Panc1 (cell line): ENCODE measurements around the gene CCNJL. TPM values are rescaled to one million over a fixed set of nuclear protein-coding genes. Genes with fewer than 3 reads are reported as not detected.

Source experiments
- ATAC-seq: fragments of 200-7000 bp; cut with Tn5 transposase; 2 replicates; pipeline ENCODE4 v1.9.1; 2020; ENCODE audit warnings: mild to moderate bottlenecking, moderate library complexity
- BruUV-seq: library from RNA; stranded (reverse); fragments of 400-500 nt; replicated peaks from 2 replicates; lab custom pipeline; 2021; lab: Mats Ljungman, UMichigan
- CTCF ChIA-PET: fragments of 300-600 bp; sonication (Branson Sonifier 250); formaldehyde crosslinking; loops from one replicate; lab custom pipeline; 2022; ENCODE audit warnings: antibody characterized with exemption; lab: Charles Lee
- POLR2A ChIA-PET: fragments of 300-600 bp; sonication (Branson Sonifier 250); formaldehyde crosslinking; loops from one replicate; lab custom pipeline; 2022; ENCODE audit warnings: antibody characterized with exemption; lab: Charles Lee
- DNase-seq: peaks from one replicate; pipeline ENCODE4 v3.0.0-alpha.2; 2010; ENCODE audit warnings: low read depth, low spot score
- H3K27ac ChIP-seq: 2 replicates; pipeline ENCODE4 v1.5.1; 2011; ENCODE audit warnings: mild to moderate bottlenecking, low read length, inconsistent platforms
- H3K27me3 ChIP-seq: fragments of 200-500 bp; sonication (Bioruptor generic); 2 replicates; pipeline ENCODE4 v1.6.0; 2014; ENCODE audit warnings: low read length, inconsistent platforms; ENCODE audit not compliant: control insufficient read depth, insufficient read depth
- H3K36me3 ChIP-seq: fragments of 200-500 bp; sonication (Bioruptor generic); 2 replicates; pipeline ENCODE4 v1.5.1; 2014; ENCODE audit warnings: inconsistent platforms, mild to moderate bottlenecking, low read length, moderate library complexity; ENCODE audit not compliant: control insufficient read depth, insufficient read depth
- H3K4me1 ChIP-seq: 2 replicates; pipeline ENCODE4 v1.5.1; 2011; ENCODE audit warnings: inconsistent platforms, mild to moderate bottlenecking, low read length, moderate library complexity; ENCODE audit not compliant: control insufficient read depth, insufficient read depth
- H3K4me3 ChIP-seq, 2 experiments: 2 replicates each; pipeline ENCODE4 v1.5.1; 2011 to 2012; ENCODE audit warnings: low read depth in 2 of 2, low read length in 2 of 2, mild to moderate bottlenecking in 2 of 2, inconsistent platforms in 1 of 2, moderate library complexity in 1 of 2
- H3K9me3 ChIP-seq: fragments of 200-500 bp; sonication (Bioruptor generic); 2 replicates; pipeline ENCODE4 v1.5.1; 2014; ENCODE audit warnings: low read depth, mild to moderate bottlenecking, inconsistent platforms, low read length, moderate library complexity; ENCODE audit not compliant: control insufficient read depth, insufficient read depth
- POLR2AphosphoS5 ChIP-seq: IDR thresholded peaks from 2 replicates; pipeline ENCODE4 v1.6.1; 2012; ENCODE audit warnings: mild to moderate bottlenecking, low read depth, low read length, moderate library complexity
- SIN3A ChIP-seq: IDR thresholded peaks from 2 replicates; pipeline ENCODE4 v1.6.1; 2012; ENCODE audit warnings: low read depth, mild to moderate bottlenecking, low read length, moderate library complexity, borderline replicate concordance; ENCODE audit not compliant: insufficient read depth
- TCF7L2 ChIP-seq: IDR thresholded peaks from 2 replicates; pipeline ENCODE4 v1.6.1; 2011; ENCODE audit warnings: mild to moderate bottlenecking, low read depth, low read length, inconsistent platforms
- in situ Hi-C: cut with HindIII; loops from 2 replicates; pipeline ENCODE4 v1.10.0; 2016; ENCODE audit warnings: low sequenced_read_pairs, low pct_unique_long_range_greater_than_20kb
- intact Hi-C: fragments of 100-400 bp; cut with micrococcal nuclease; formaldehyde crosslinking; loops from one replicate; pipeline ENCODE4 v1.10.0; 2022; ENCODE audit not compliant: unreplicated experiment
- total RNA-seq: library from RNA; stranded (reverse); gene quantifications from one replicate; pipeline ENCODE4 v1.2.1, GENCODE V29; 2021; ENCODE audit not compliant: unreplicated experiment
- TF ChIP-seq, protein P1 (sequence below), 2 experiments: IDR thresholded peaks; 2 replicates each; pipeline ENCODE4 v1.6.1; 2011 to 2012; ENCODE audit warnings: low read depth in 2 of 2, control low read depth in 1 of 2, low read length in 1 of 2, mild to moderate bottlenecking in 1 of 2, moderate library complexity in 1 of 2; ENCODE audit not compliant: insufficient read depth in 1 of 2
- TF ChIP-seq, protein P2 (sequence below): fragments of 450-650 bp; IDR thresholded peaks from 2 replicates; pipeline ENCODE4 v1.5.1; 2017; ENCODE audit warnings: mild to moderate bottlenecking

CCNJL gene
- total RNA-seq, 1 experiment from 2014 or later = 35.0 TPM

DNA sequence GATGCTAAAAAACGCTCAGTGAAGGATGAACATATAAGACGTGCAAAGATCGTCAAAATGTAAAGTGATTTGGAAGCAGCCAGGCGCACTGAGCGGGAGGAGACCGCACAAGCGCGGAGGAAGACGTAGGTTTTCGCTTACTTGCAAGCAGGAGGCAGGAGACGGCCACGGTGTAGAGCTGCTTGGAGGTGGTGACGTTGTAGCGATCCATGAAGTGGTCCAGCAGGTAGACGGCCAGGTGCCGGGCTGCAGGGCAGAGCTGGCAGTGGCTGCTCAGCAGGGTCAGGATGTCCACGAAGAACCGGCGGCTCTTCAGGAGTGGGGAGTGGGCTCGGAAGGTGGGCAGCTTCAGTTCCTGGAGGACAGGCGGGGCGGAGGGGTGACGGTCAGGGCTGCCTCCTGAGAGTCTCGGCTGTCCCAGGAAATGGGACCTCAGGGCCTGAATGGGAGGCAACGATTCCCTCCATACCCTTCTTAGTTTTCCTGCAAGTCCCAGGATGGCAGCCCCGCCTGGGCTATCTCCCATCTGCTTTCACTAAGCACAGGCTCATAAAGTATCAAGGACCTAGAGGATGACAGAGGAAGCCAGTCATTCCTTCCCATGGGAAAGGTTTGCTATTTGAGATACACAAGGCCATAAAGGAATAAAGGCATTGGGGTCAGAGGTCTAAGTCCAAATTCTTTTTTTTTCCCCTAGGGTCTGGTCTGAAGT lies 31.8 kb downstream of the CCNJL start:
- Histone ChIP-seq H3K9me3 (no peaks in the 10 kb centered on the region), H3K27me3 (no peaks in the 10 kb centered on the region), H3K4me1 (no peaks in the 10 kb centered on the region), H3K4me3 (no peak overlapping the region), H3K27ac (no peak overlapping the region), H3K36me3 (no peaks in the 10 kb centered on the region)
- POLR2A ChIA-PET = no interaction called here
- CTCF ChIA-PET = interaction anchor here (0.6 kb wide), 2 partner anchors 58 to 171 kb away, joined by 3 read pairs; no protein-coding TSS in a partner anchor
- ATAC-seq (no peak), DNase-seq (no peak)
- in situ Hi-C loops = no loop called here
- intact Hi-C loops = no loop called here
- BruUV-seq = no TSS peak
- no peak for TF ChIP-seq SIN3A
- no peak for TF ChIP-seq TCF7L2
- TF ChIP-seq, protein P1, sequence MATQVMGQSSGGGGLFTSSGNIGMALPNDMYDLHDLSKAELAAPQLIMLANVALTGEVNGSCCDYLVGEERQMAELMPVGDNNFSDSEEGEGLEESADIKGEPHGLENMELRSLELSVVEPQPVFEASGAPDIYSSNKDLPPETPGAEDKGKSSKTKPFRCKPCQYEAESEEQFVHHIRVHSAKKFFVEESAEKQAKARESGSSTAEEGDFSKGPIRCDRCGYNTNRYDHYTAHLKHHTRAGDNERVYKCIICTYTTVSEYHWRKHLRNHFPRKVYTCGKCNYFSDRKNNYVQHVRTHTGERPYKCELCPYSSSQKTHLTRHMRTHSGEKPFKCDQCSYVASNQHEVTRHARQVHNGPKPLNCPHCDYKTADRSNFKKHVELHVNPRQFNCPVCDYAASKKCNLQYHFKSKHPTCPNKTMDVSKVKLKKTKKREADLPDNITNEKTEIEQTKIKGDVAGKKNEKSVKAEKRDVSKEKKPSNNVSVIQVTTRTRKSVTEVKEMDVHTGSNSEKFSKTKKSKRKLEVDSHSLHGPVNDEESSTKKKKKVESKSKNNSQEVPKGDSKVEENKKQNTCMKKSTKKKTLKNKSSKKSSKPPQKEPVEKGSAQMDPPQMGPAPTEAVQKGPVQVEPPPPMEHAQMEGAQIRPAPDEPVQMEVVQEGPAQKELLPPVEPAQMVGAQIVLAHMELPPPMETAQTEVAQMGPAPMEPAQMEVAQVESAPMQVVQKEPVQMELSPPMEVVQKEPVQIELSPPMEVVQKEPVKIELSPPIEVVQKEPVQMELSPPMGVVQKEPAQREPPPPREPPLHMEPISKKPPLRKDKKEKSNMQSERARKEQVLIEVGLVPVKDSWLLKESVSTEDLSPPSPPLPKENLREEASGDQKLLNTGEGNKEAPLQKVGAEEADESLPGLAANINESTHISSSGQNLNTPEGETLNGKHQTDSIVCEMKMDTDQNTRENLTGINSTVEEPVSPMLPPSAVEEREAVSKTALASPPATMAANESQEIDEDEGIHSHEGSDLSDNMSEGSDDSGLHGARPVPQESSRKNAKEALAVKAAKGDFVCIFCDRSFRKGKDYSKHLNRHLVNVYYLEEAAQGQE (IDR thresholded peaks at IDR 0.05; ENCODE audit: insufficient read depth in 1 of 2, low read depth in 2 of 2, low read length in 1 of 2) = no peak
- TF ChIP-seq, protein P2, sequence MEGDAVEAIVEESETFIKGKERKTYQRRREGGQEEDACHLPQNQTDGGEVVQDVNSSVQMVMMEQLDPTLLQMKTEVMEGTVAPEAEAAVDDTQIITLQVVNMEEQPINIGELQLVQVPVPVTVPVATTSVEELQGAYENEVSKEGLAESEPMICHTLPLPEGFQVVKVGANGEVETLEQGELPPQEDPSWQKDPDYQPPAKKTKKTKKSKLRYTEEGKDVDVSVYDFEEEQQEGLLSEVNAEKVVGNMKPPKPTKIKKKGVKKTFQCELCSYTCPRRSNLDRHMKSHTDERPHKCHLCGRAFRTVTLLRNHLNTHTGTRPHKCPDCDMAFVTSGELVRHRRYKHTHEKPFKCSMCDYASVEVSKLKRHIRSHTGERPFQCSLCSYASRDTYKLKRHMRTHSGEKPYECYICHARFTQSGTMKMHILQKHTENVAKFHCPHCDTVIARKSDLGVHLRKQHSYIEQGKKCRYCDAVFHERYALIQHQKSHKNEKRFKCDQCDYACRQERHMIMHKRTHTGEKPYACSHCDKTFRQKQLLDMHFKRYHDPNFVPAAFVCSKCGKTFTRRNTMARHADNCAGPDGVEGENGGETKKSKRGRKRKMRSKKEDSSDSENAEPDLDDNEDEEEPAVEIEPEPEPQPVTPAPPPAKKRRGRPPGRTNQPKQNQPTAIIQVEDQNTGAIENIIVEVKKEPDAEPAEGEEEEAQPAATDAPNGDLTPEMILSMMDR = no peak
- no peak for TF ChIP-seq POLR2AphosphoS5

DNA sequence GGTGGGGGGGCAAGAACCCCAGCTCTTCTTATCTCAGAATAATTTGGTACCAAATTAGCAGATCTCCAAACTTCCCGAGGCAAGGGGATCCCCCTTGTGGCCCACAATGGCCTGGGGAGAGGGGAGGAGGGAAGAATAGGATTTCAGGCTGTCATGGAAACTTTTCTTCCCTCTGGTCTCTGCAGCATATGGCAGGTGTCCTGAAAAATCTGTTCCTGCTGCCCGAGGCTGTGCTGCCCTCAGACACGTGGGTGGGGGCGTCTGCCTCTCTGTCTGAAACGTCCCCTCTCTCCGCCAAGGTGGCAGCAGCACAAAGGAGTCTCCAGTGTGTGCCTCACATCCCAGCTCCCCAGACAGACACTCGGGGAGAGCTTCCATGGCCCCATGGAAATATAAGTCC lies 34.0 kb downstream of the CCNJL start:
- DNase-seq (no peak), ATAC-seq (no peak)
- in situ Hi-C loops = no loop called here
- intact Hi-C loops = no loop called here
- H3K4me1 ChIP-seq = no peaks in the 10 kb centered on the region
- no TSS peak for BruUV-seq
- ChIA-PET CTCF (interaction anchor here (0.6 to 1.0 kb wide), 2 partner anchors 70 to 197 kb away, joined by 3 to 8 read pairs; no protein-coding TSS in a partner anchor), POLR2A (no interaction called here)
- no peaks in the 10 kb centered on the region for H3K27me3 ChIP-seq
- no peaks in the 10 kb centered on the region for H3K36me3 ChIP-seq
- H3K4me3 ChIP-seq = no peak overlapping the region
- no peak overlapping the region for H3K27ac ChIP-seq
- H3K9me3 ChIP-seq = no peaks in the 10 kb centered on the region
- TF ChIP-seq, protein P2 = no peak
- TF ChIP-seq, protein P1 (IDR thresholded peaks at IDR 0.05; ENCODE audit: insufficient read depth in 1 of 2, low read depth in 2 of 2, low read length in 1 of 2) = no peak
- TF ChIP-seq POLR2AphosphoS5 (no peak), TCF7L2 (no peak), SIN3A (no peak)
